DND-41 (cell line): Measurements from ENCODE around the gene GATB.

Source experiments
- ATAC-seq: fragments of 200-7000 bp; cut with Tn5 transposase; 3 replicates; pipeline ENCODE4 v1.9.1; 2021; ENCODE audit warnings: low read depth; ENCODE audit not compliant: insufficient read depth
- DNase-seq: peaks from one replicate; pipeline ENCODE4 v3.0.0-alpha.2; 2020
- H2AFZ ChIP-seq: 2 replicates; pipeline ENCODE4 v1.6.0; 2012; ENCODE audit warnings: low read depth, low read length
- H3K27ac ChIP-seq: 2 replicates; pipeline ENCODE4 v1.5.1; 2012; ENCODE audit warnings: low read length, inconsistent platforms
- H3K27me3 ChIP-seq: fragments of 200-600 bp; sonication (generic); 2 replicates; pipeline ENCODE4 v1.6.0; 2012; ENCODE audit warnings: low read length, mild to moderate bottlenecking, inconsistent platforms; ENCODE audit not compliant: insufficient read depth, poor library complexity
- H3K36me3 ChIP-seq: 2 replicates; pipeline ENCODE4 v1.5.1; 2012; ENCODE audit warnings: low read length, inconsistent platforms; ENCODE audit not compliant: insufficient read depth
- H3K4me1 ChIP-seq: 2 replicates; pipeline ENCODE4 v1.5.1; 2012; ENCODE audit warnings: mild to moderate bottlenecking, low read length; ENCODE audit not compliant: insufficient read depth
- H3K4me2 ChIP-seq: 2 replicates; pipeline ENCODE4 v1.6.0; 2012; ENCODE audit warnings: mild to moderate bottlenecking, moderate library complexity, low read length, inconsistent platforms; ENCODE audit not compliant: insufficient read depth
- H3K4me3 ChIP-seq, 2 experiments: fragments of 200-600 bp in 1 of 2; shearing (Covaris generic) in 1 of 2; 2 replicates each; pipeline ENCODE4 v1.5.1; 2012 to 2016; ENCODE audit warnings: inconsistent platforms in 2 of 2, low read length in 2 of 2, mild to moderate bottlenecking in 2 of 2, low read depth in 1 of 2, moderate library complexity in 1 of 2
- H3K79me2 ChIP-seq: 2 replicates; pipeline ENCODE4 v1.6.0; 2012; ENCODE audit warnings: low read length, inconsistent platforms; ENCODE audit not compliant: insufficient read depth
- H3K9ac ChIP-seq: 2 replicates; pipeline ENCODE4 v1.6.0; 2012; ENCODE audit warnings: low read depth, mild to moderate bottlenecking, inconsistent platforms, low read length, moderate library complexity
- H3K9me3 ChIP-seq: 2 replicates; pipeline ENCODE4 v1.5.1; 2012; ENCODE audit warnings: low read length, moderate library complexity, mild to moderate bottlenecking, inconsistent platforms; ENCODE audit not compliant: insufficient read depth, severe bottlenecking
- H4K20me1 ChIP-seq: 2 replicates; pipeline ENCODE4 v1.6.0; 2012; ENCODE audit warnings: low read length; ENCODE audit not compliant: insufficient read depth
- EZH2 ChIP-seq: IDR thresholded peaks from 3 replicates; pipeline ENCODE4 v1.6.1; 2012; ENCODE audit warnings: borderline replicate concordance, low read depth, mild to moderate bottlenecking, moderate library complexity, low read length, inconsistent platforms; ENCODE audit not compliant: severe bottlenecking
- TF ChIP-seq, protein P1 (sequence below): IDR thresholded peaks from 2 replicates; pipeline ENCODE4 v1.5.1; 2012; ENCODE audit warnings: borderline replicate concordance, low read length, moderate library complexity, mild to moderate bottlenecking; ENCODE audit not compliant: poor library complexity, severe bottlenecking; ENCODE audit errors: extremely low read depth

Gene GATB

GRCh38 chr4:151728006-151728405 lies 32.8 kb downstream of the GATB start:
- no peak overlapping the region for H3K4me3 ChIP-seq
- no peak for ATAC-seq

DNA sequence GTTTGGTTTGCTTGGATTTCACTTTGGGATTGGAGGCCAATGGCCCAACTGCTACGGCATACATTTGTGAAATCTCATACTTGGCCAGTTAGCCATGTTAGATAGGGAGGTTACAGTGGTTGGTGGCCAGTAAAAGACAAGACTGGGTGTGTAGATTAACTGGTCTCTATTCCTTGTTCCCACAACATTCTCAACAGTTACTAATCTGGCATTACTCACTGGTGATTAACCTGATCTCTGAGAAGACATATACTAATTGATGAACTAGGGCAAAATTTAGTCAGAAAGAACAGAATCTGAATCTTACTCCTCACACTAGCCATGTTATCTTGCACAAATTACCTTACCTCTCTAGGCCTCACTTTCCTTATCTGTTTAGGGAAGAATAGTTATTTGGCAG lies 33.4 kb downstream of the GATB start:
- ATAC-seq (no peak), DNase-seq (no peak)
- Histone ChIP-seq H4K20me1 (no peaks in the 10 kb centered on the region), H3K36me3 (no peaks in the 10 kb centered on the region), H3K4me1 (no peaks in the 10 kb centered on the region), H3K79me2 (no peaks in the 10 kb centered on the region), H3K27ac (no peak overlapping the region), H2AFZ (no peak overlapping the region), H3K9me3 (no peaks in the 10 kb centered on the region), H3K4me2 (no peak overlapping the region), H3K9ac (no peak overlapping the region), H3K27me3 (no peaks in the 10 kb centered on the region), H3K4me3 (no peak overlapping the region)
- TF ChIP-seq EZH2, result no peak
- TF ChIP-seq, protein P1, sequence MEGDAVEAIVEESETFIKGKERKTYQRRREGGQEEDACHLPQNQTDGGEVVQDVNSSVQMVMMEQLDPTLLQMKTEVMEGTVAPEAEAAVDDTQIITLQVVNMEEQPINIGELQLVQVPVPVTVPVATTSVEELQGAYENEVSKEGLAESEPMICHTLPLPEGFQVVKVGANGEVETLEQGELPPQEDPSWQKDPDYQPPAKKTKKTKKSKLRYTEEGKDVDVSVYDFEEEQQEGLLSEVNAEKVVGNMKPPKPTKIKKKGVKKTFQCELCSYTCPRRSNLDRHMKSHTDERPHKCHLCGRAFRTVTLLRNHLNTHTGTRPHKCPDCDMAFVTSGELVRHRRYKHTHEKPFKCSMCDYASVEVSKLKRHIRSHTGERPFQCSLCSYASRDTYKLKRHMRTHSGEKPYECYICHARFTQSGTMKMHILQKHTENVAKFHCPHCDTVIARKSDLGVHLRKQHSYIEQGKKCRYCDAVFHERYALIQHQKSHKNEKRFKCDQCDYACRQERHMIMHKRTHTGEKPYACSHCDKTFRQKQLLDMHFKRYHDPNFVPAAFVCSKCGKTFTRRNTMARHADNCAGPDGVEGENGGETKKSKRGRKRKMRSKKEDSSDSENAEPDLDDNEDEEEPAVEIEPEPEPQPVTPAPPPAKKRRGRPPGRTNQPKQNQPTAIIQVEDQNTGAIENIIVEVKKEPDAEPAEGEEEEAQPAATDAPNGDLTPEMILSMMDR, result no peak

More at GRCh38 chr4:151728006-151728405, 32.8 kb downstream of the GATB start:
- no peaks in the 10 kb centered on the region for H3K79me2 ChIP-seq
- no peaks in the 10 kb centered on the region for H3K4me1 ChIP-seq
- TF ChIP-seq, protein P1, result no peak
- no peak for TF ChIP-seq EZH2
- no peak for DNase-seq
- no peak overlapping the region for H2AFZ ChIP-seq
- H3K27me3 ChIP-seq, result no peaks in the 10 kb centered on the region
- H3K36me3 ChIP-seq, result no peaks in the 10 kb centered on the region
- H3K9ac ChIP-seq, result no peak overlapping the region
- H3K4me2 ChIP-seq, result no peak overlapping the region
- no peak overlapping the region for H3K27ac ChIP-seq
- H4K20me1 ChIP-seq, result no peaks in the 10 kb centered on the region
- H3K9me3 ChIP-seq, result no peaks in the 10 kb centered on the region

DNA sequence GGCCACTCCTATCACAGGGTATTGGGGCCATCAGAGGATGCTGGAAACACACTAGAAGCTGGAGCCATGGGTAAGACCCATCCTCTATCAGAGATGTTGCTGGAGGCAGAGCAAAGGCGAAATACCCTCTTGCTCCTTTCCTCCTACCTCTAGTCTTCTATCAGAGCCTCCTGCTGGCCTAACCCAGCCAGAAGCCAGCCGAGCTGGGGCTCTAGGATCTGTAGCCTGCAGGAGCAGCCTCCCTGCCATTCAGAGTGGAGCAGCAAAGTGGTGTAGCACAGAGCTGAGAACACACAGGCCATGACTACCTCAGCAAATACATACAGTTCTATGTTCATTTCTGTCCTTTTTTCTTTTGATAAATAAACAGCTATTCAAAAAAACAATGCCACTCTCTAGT lies 35.7 kb downstream of the GATB start:
- no peak for DNase-seq
- no peaks in the 10 kb centered on the region for H3K27me3 ChIP-seq
- H3K9me3 ChIP-seq, result no peaks in the 10 kb centered on the region
- H2AFZ ChIP-seq, result no peak overlapping the region
- no peak overlapping the region for H3K4me3 ChIP-seq
- H3K27ac ChIP-seq, result no peak overlapping the region
- no peaks in the 10 kb centered on the region for H3K4me1 ChIP-seq
- H3K9ac ChIP-seq, result no peak overlapping the region
- TF ChIP-seq, protein P1, result no peak
- no peak for TF ChIP-seq EZH2
- no peaks in the 10 kb centered on the region for H3K79me2 ChIP-seq
- ATAC-seq, result 0 out of 3 replicates have a peak, but pooled peaks have one; percentile 14
- H4K20me1 ChIP-seq, result no peaks in the 10 kb centered on the region
- H3K36me3 ChIP-seq, result no peaks in the 10 kb centered on the region
- no peak overlapping the region for H3K4me2 ChIP-seq

DNA sequence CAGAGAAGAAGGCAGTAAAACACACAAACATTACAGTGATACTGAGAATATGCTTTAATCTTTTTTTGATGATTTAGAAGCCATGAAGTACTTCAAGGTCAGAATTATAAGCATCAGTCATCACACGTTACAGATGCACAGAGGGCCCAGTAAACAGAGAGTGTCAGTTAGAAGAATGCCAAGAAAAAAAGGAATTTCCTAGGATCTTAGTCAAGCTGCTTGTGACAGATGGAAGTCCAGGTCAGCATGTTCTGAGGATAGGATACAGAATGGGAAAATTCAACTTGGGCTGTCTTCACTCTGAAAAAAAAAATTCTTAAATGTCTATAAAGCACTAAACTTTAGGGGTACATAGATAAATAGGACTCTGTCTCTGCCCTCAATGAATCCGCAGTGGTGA lies 38.9 kb downstream of the GATB start:
- Histone ChIP-seq H3K4me3 (no peak overlapping the region), H3K9me3 (no peaks in the 10 kb centered on the region), H3K79me2 (no peaks in the 10 kb centered on the region), H3K36me3 (no peaks in the 10 kb centered on the region), H3K4me1 (no peaks in the 10 kb centered on the region), H3K27ac (no peak overlapping the region), H3K9ac (no peak overlapping the region), H4K20me1 (no peaks in the 10 kb centered on the region), H3K4me2 (no peak overlapping the region), H2AFZ (no peak overlapping the region), H3K27me3 (no peaks in the 10 kb centered on the region)
- no peak for DNase-seq
- TF ChIP-seq EZH2, result no peak
- TF ChIP-seq, protein P1, result no peak
- ATAC-seq, result no peak
